ENCODE data around the gene ELF5. TPM values are rescaled to one million over a fixed set of nuclear protein-coding genes. Genes with fewer than 3 reads are reported as not detected.

The ELF5 gene
- total and polyA plus RNA-seq, 2 of the 13 experiments (the other 11 are each of a cell fraction or from before 2014, with no cell fraction given): 0.51 to 2.6 TPM

DNA sequence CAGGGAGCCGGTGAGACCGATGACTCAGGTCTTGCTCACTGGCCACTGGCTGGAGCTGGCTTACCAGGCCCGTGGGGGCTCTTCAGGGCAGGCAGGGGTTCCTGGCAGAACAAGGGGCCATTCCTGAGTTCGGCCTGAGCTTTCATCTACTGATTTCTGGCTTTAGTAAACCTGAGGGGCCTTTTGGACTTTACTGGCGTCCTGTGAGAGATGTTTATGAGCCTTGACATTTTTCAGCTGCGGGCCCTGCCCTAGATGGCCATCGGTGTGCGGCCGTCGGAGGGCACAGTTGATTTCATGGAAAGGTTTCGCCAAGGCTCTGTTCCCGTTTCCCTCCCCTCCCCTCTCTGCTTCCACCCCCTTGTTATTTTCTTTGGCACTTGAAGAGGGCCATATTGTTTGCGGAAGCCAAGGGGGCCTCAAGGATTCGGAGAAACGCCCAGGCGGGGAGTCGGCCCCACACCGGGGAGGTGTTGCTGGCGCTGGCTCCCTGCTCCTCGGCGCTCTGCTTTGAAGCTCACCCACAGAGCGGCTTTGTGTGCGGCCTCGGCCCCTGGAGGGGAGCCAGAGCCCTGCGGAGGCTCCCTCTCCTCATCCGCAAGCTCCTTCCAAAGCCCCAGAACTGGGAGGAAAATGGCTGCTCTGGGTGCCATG, 17.7 kb downstream of the ELF5 start (continued):
- TF ChIP-seq, protein P1, sequence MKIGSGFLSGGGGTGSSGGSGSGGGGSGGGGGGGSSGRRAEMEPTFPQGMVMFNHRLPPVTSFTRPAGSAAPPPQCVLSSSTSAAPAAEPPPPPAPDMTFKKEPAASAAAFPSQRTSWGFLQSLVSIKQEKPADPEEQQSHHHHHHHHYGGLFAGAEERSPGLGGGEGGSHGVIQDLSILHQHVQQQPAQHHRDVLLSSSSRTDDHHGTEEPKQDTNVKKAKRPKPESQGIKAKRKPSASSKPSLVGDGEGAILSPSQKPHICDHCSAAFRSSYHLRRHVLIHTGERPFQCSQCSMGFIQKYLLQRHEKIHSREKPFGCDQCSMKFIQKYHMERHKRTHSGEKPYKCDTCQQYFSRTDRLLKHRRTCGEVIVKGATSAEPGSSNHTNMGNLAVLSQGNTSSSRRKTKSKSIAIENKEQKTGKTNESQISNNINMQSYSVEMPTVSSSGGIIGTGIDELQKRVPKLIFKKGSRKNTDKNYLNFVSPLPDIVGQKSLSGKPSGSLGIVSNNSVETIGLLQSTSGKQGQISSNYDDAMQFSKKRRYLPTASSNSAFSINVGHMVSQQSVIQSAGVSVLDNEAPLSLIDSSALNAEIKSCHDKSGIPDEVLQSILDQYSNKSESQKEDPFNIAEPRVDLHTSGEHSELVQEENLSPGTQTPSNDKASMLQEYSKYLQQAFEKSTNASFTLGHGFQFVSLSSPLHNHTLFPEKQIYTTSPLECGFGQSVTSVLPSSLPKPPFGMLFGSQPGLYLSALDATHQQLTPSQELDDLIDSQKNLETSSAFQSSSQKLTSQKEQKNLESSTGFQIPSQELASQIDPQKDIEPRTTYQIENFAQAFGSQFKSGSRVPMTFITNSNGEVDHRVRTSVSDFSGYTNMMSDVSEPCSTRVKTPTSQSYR (CRISPR knock-in tag; IDR thresholded peaks at IDR 0.05; ENCODE audit: borderline replicate concordance): 0 out of 2 replicates have a peak, but pooled peaks have one; percentile 16
- peak; percentile 50 for TF ChIP-seq HNRNPLL (IDR thresholded peaks at IDR 0.05; ENCODE audit: low read depth, low read length, poor library complexity, severe bottlenecking)
- TF ChIP-seq PHF8 (CRISPR knock-in tag; IDR thresholded peaks at IDR 0.05): peak; percentile 54
- peak; percentile 68 for TF ChIP-seq TCF7 (IDR thresholded peaks at IDR 0.05; ENCODE audit: low read depth)
- no peak for TF ChIP-seq ZNF382 (CRISPR knock-in tag; IDR thresholded peaks at IDR 0.05; ENCODE audit: borderline replicate concordance)
- peak; percentile 10; the same call in 1 of the 2 replicates for TF ChIP-seq KMT2B (CRISPR knock-in tag; IDR thresholded peaks at IDR 0.05)
- TF ChIP-seq ZSCAN25 (CRISPR knock-in tag; IDR thresholded peaks at IDR 0.05): 0 out of 2 replicates have a peak, but pooled peaks have one; percentile 16
- 0 out of 2 replicates have a peak, but pooled peaks have one; percentile 23 for TF ChIP-seq NR2F6 (IDR thresholded peaks at IDR 0.05)
- TF ChIP-seq NR2F6 (CRISPR knock-in tag; IDR thresholded peaks at IDR 0.05): no peak
- TF ChIP-seq POLR2A (IDR thresholded peaks at IDR 0.05; ENCODE audit: insufficient read depth in 1 of 2, low read depth in 2 of 2, low read length in 2 of 2): 0 out of 4 replicates have a peak, but pooled peaks of 1 of the 2 experiments have one; percentile 33
- TF ChIP-seq, protein P2, sequence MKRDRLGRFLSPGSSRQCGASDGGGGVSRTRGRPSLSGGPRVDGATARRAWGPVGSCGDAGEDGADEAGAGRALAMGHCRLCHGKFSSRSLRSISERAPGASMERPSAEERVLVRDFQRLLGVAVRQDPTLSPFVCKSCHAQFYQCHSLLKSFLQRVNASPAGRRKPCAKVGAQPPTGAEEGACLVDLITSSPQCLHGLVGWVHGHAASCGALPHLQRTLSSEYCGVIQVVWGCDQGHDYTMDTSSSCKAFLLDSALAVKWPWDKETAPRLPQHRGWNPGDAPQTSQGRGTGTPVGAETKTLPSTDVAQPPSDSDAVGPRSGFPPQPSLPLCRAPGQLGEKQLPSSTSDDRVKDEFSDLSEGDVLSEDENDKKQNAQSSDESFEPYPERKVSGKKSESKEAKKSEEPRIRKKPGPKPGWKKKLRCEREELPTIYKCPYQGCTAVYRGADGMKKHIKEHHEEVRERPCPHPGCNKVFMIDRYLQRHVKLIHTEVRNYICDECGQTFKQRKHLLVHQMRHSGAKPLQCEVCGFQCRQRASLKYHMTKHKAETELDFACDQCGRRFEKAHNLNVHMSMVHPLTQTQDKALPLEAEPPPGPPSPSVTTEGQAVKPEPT (CRISPR knock-in tag; IDR thresholded peaks at IDR 0.05; ENCODE audit: low read depth): no peak
- TF ChIP-seq KDM3A (CRISPR knock-in tag; IDR thresholded peaks at IDR 0.05; ENCODE audit: low read depth): no peak
- no peak for TF ChIP-seq SP4 (CRISPR knock-in tag; IDR thresholded peaks at IDR 0.05)
- TF ChIP-seq TBX2 (CRISPR knock-in tag; IDR thresholded peaks at IDR 0.05; ENCODE audit: borderline replicate concordance): peak; percentile 48; the same call in 1 of the 2 replicates
- TF ChIP-seq, protein P3, sequence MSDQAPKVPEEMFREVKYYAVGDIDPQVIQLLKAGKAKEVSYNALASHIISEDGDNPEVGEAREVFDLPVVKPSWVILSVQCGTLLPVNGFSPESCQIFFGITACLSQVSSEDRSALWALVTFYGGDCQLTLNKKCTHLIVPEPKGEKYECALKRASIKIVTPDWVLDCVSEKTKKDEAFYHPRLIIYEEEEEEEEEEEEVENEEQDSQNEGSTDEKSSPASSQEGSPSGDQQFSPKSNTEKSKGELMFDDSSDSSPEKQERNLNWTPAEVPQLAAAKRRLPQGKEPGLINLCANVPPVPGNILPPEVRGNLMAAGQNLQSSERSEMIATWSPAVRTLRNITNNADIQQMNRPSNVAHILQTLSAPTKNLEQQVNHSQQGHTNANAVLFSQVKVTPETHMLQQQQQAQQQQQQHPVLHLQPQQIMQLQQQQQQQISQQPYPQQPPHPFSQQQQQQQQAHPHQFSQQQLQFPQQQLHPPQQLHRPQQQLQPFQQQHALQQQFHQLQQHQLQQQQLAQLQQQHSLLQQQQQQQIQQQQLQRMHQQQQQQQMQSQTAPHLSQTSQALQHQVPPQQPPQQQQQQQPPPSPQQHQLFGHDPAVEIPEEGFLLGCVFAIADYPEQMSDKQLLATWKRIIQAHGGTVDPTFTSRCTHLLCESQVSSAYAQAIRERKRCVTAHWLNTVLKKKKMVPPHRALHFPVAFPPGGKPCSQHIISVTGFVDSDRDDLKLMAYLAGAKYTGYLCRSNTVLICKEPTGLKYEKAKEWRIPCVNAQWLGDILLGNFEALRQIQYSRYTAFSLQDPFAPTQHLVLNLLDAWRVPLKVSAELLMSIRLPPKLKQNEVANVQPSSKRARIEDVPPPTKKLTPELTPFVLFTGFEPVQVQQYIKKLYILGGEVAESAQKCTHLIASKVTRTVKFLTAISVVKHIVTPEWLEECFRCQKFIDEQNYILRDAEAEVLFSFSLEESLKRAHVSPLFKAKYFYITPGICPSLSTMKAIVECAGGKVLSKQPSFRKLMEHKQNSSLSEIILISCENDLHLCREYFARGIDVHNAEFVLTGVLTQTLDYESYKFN (CRISPR knock-in tag; conservative IDR thresholded peaks at IDR 0.05): peak; percentile 45; the same call in 1 of the 2 replicates
- peak; percentile 22; the same call in 1 of the 2 replicates for TF ChIP-seq ZMYM2 (CRISPR knock-in tag; IDR thresholded peaks at IDR 0.05)
- TF ChIP-seq KDM2A (CRISPR knock-in tag; IDR thresholded peaks at IDR 0.05; ENCODE audit: borderline replicate concordance, low read depth): peak; percentile 36; the same call in 1 of the 2 replicates
- TF ChIP-seq, protein P4, sequence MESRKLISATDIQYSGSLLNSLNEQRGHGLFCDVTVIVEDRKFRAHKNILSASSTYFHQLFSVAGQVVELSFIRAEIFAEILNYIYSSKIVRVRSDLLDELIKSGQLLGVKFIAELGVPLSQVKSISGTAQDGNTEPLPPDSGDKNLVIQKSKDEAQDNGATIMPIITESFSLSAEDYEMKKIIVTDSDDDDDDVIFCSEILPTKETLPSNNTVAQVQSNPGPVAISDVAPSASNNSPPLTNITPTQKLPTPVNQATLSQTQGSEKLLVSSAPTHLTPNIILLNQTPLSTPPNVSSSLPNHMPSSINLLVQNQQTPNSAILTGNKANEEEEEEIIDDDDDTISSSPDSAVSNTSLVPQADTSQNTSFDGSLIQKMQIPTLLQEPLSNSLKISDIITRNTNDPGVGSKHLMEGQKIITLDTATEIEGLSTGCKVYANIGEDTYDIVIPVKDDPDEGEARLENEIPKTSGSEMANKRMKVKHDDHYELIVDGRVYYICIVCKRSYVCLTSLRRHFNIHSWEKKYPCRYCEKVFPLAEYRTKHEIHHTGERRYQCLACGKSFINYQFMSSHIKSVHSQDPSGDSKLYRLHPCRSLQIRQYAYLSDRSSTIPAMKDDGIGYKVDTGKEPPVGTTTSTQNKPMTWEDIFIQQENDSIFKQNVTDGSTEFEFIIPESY (CRISPR knock-in tag; IDR thresholded peaks at IDR 0.05): peak; percentile 44; the same call in 1 of the 2 replicates
- peak; percentile 43 for TF ChIP-seq ZFX (CRISPR knock-in tag; IDR thresholded peaks at IDR 0.05; ENCODE audit: low read depth)

All from HepG2 (cell line).